GM21526 (cell line): Measurements from ENCODE around the gene MEFV.

ENCODE experiments used
- ATAC-seq: cut with Tn5 transposase; IDR thresholded peaks from one replicate; pipeline ENCODE4 v1.9.1; 2021; ENCODE audit warnings: moderate library complexity; ENCODE audit not compliant: unreplicated experiment, low FRiP score

Gene MEFV

GRCh38 chr16:3268294-3268693 is 11.9 kb upstream of the MEFV start:
- no peak for ATAC-seq

DNA sequence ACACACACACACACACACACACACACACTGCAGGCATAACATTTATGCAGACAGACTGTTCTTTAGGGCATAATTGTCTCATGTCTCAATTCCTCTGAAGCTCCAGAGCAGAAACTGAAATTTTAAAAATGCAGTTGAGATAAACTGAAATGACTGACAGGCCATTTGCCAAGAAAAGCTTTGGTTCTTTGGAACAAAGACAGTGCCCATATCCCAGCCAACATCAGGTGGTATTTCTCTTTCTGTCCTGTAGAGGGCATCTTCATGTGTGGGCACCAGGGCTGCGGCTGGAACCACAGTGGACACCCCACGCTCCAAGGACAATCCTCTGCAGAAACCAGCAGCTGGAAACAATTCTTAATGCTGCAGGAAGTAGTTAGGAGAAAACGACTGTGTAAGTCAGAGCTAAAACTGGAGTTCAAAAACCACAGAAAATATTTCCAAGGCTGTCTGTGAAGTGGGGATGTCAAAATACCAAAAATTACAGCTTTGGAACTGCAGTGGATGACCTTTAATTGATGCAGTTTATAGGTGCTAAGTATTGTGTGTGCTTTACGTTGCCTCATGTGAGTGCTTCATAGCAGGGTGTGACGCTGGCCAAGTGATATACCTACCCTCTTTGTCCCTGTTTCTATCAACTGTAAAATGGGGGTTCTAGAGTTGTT is 10.6 kb upstream of the MEFV start:
- no peak for ATAC-seq

DNA sequence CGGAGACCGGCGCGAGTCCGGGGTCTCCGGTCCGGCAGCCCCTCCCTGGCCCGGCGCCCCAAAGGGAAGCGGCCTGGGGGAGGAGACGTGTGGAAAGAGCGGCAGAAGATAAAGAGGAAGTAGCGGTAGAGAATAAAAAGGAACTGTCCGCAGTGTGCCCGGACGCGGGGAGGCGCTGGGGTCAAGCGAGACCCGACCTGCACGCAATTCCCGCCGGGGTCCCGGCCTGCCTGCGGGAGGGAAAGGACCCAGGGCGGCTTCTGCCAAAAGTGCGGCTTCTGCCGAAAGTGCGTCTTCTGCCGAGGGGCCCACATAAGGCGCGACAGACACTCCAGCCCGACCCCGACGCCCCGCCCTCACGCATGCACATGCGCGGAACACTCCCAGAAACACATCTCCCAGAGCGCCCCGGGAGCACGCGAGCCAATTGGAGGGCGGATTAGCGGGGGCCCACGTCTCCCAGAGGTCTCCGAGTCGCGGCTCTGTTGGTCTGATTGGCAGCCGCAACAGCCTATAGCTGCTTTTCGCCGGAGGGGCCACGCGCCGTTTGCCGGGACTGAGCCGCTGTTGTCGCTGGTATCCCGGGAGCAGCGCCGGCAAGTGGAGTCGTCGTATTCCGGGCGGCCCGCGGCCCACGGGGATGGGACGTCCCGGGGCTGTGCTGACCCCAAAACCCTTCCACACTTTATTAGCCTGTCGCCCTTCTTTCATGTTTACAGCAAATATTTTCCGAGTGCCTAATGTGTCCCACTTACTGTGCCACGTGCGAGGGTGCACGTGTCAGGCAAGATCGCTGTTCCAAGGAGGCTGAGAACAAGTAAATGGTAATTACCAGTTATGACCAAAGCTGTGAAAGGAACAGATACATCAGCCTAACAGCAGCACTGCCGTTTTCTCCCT is 8.0 kb upstream of the MEFV start:
- ATAC-seq = no peak

DNA sequence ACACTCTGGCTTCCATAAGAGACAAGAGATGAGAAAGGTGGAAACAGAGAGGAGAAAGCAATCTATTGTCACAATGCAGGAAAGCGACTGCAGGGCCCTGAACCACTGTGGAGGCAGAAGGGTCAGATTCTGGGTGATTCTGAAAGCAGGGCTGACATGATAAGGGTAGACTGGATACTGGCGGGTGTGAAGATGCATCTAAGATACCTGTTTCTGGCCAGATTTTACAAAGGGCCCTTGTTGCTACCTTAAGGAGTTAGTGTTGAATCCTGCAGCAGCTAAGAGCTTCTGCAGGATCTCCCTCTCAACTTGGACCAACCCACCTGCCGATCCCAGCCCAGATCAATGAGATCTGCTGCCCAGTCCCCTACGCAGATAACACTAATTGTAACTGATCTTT is 6.1 kb upstream of the MEFV start:
- ATAC-seq = no peak

DNA sequence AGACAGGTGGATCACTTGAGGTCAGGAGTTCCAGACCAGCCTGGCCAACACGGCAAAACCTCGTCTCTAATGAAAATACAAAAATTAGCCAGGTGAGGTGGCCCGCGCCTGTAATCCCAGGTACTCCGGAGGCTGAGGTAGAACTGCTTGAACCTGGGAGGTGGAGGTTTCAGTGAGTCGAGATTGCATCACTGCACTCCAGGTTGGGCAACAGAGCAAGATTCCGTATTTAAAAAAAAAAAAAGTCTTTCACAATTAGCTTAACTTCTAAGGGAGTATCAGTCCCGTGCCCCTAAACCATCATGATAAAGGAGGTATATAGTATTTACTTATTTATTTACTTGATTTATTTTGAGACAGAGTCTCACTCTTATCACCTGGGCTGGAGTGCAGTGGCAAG is 3.4 kb upstream of the MEFV start:
- ATAC-seq = no peak

DNA sequence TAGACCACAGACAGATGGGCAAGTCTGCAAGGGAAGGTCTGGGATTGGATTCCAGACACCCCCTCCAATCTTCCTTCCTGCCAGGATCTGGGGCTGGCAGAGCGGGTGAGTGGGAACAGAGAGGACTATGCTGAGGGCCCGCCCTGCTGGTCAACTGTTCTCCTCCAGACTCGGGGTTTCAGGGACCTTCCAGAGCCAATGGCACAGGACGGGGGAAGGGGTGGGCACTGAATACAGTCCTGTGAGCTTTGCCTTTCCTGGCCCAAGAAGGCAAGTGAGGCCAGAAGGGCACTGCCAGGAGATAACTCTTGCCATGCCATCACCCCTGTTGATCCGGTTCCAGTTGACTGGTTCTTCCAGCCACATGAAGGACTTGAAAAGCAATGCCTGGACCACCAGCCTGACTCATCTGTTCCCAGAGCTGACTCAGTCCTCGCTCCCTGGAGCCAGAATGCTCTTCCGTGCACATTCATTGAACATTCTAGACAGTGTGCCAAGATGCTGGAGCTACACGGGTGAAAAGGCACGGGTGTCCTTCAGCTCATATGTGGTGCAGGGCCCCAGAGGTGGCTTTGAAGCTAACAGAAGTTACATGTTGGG is 533 bp upstream of the MEFV start:
- ATAC-seq = no peak

DNA sequence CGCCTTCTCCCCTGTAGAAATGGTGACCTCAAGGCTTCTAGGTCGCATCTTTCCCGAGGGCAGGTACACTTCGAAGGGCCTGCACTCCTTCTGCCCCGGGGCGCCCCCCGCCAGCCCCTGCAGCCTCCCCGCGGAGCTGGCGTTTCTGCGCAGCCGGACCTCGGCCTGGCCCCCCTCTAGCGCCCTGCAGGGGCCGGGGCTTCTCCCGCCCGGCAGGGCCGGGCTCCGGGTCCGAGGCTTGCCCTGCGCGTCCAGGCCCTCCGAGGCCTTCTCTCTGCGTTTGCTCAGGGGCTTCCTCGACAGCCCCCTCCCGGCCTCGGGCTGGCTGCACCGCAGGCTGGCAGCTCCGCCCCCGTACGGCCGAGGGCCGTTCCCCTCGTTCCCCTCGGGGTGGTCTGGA is 2.1 kb downstream of the MEFV start:
- no peak for ATAC-seq

GRCh38 chr16:3252967-3253366 is 3.5 kb downstream of the MEFV start:
- ATAC-seq = no peak

DNA sequence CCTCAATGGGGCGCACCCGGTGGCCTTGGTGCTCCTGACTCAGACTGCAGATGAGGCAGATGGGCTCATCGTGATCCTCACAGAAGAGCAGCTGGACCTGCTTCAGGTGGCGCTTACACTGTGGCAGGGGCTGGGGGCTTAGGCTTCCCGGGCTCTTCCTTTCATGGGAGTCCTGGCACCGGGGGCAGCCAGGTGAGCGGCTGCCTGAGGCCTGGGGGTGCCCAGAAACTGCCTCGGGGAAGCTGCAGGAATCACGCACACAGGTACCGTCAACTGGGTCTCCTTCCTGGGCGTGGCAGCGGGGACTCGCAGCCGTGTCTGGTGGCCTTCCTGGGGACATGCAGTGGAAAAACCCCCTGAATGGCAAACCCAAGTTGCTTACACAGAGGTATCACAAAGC is 7.0 kb downstream of the MEFV start:
- no peak for ATAC-seq

DNA sequence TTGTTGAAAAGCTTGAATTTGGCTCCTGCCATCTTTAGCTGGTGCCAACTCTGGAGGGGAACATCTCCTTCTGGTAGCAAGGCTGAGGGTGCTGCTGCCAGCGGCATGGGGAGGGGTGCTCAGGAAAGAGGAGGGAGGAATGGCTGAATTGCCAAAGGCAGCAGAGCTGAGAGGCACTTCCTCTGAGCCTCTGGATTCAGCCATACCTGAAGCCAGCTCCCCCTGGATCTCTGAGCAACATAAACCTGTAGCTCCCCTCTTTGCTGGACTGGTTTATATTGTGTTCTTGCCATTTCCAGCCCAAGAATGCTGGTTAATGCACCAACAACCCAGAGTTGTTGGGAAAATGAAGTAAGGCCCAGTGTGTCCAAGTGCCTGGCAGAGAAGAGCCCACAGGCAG is 7.4 kb downstream of the MEFV start:
- no peak for ATAC-seq

GRCh38 chr16:3248596-3248995 is 7.8 kb downstream of the MEFV start:
- ATAC-seq = no peak

- no peak for ATAC-seq
Measured at GRCh38 chr16:3246876-3247275, 9.6 kb downstream of the MEFV start.

- ATAC-seq = no peak
Measured at GRCh38 chr16:3246002-3246401, 10.4 kb downstream of the MEFV start.

- ATAC-seq = no peak
Measured at GRCh38 chr16:3243882-3244281, 12.6 kb downstream of the MEFV start.

- ATAC-seq = no peak
Measured at GRCh38 chr16:3242709-3243108, 13.7 kb downstream of the MEFV start.

DNA sequence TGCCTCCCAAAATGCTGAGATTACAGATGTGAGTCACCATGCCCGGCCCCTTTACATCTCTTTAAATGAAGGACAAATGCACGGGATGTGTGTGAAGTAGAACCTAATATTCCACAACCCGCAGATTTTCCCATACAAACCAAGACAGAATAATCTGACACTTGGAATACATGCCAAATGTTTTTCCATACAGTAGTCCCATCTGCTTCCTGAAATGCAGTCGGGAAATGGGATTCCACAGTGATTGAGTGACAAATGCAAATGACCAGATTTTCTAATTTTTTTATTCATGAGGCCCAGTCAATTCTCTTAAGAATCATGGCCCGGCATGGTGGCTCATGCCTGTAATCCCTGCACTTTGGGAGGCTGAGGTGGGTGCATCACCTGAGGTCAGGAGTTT is 14.7 kb downstream of the MEFV start:
- ATAC-seq = no peak

GRCh38 chr16:3235856-3236669 is 20.4 kb downstream of the MEFV start:
- ATAC-seq = no peak

- ATAC-seq = peak; percentile 84
Measured at GRCh38 chr16:3234857-3235561, 21.4 kb downstream of the MEFV start, which contains the start of gene ZNF200. ZNF200 (minus strand) TSS chr16:3235158; CDS start chr16:3233755, 1,403 bp downstream.

- peak; percentile 12 for ATAC-seq
Measured at GRCh38 chr16:3234543-3234856, 21.9 kb downstream of the MEFV start.

- ATAC-seq = no peak
Measured at GRCh38 chr16:3223913-3224515, 32.4 kb downstream of the MEFV start.
